ENCODE measurements around the gene ADAMTS18. TPM values are rescaled to one million over a fixed set of nuclear protein-coding genes. Genes with fewer than 3 reads are reported as not detected.
"Not testable (repeated sequence)": the region's sequence is repeated elsewhere in the genome, so short reads cannot be mapped to it uniquely, and the experiment has no call there.

Gene ADAMTS18
- total RNA-seq, 2 experiments from 2014 or later: not detected

GRCh38 chr16:77290451-77291115 is 144.3 kb downstream of the ADAMTS18 start:
- POLR2A ChIA-PET: no interaction called here
- CTCF ChIA-PET: no interaction called here

DNA sequence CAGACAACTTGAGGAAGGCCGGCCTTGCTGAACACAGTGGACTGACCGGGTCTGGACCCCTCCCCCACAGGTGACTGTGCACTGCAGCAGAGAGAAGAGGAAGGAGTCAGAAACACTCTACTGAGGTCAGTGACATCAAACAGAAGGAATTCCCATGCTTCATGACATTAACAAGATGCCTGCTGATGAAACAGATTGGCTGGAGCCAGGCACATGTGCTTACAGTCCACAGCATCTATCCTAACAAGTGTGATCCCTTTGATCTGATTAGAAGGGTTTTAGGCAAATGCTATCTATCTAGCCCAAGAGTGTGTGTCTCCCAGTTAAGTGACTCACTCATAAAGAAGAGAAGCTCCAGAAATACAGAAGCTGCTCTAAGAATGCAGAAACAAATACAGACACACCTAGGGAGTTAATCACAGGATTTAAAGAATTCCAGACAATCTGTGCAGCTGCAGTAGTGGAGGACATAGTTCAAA is 145.5 kb downstream of the ADAMTS18 start:
- ChIA-PET CTCF (no interaction called here), POLR2A (no interaction called here)

DNA sequence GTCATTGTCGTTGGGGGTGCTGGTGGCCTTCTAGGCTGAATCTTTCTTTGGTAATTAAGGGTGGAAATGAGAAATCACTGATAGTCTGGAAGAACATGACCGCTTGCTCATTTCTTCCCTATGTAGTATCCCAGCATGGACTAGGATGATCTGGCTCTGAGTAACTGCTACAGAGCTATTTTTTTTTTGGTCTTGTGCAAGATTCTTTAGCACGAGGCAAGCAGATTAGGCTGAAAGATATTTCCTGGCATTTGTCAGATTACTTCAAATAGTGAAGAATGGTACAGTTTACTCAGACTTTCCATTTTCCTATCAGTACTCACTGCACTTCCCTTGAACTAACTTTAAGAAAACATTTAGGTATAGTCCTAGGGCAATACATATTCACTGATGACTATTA is 146.6 kb downstream of the ADAMTS18 start:
- ChIA-PET POLR2A (no interaction called here), CTCF (no interaction called here)

GRCh38 chr16:77285676-77286075 is 149.2 kb downstream of the ADAMTS18 start:
- CTCF ChIA-PET: no interaction called here
- POLR2A ChIA-PET: no interaction called here

DNA sequence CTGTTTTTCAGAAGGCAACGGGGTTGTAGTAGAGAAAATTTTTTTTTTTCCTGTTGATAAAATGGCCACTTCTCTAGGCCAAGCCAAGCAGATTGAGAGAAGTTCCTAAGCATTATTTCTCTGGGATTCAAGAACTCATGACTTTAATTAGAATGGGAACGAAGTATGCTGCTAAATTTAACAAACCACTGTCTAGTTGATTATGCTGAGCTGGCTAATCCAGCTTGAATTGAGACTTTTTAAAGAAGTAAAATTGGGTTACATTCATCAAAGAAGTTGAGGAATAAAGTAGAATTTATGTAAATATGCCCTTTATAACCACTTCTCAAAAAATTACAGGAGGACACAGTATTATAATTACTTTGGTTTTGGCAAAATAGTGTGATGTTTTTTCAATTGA is 152.5 kb downstream of the ADAMTS18 start:
- ChIA-PET CTCF (no interaction called here), POLR2A (no interaction called here)

DNA sequence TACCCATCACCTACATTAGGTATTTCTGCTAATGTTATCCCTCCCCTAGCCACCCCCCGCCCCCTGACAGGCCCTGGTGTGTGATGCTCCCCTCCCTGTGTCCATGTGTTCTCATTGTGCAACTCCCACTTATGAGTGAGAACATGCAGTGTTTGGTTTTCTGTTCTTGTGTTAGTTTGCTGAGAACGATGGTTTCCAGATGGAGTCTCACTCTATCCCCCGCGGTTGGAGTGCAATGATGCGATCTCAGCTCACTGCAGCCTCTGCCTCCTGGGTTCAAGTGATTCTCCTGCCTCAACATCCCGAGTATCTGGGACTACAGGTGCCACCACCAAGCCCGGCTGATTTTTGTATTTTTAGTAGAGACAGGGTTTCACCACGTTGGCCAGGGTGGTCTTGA is 155.5 kb downstream of the ADAMTS18 start:
- POLR2A ChIA-PET, CTCF ChIA-PET: not testable (repeated sequence)

DNA sequence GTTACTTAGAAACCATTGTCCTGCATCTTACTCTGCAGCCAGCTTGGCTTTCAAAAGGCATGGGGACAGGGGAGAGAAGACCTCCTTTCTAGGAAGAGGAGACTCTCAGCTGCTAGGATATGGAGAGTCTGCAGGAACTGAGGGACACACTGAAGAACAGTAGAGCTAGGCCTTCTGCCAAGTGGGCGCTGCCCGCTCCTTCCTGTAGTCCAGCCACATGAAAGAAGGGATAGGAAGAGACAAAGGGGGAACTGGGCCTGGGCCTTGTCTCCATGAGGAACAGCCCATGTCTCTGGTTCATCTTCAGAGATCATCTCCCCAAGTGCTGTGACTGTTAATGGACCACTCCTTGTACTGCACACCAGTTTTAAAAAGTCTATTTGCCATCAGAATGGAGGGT is 157.3 kb downstream of the ADAMTS18 start:
- ChIA-PET CTCF (interaction anchor here (0.6 kb wide), 1 partner anchor 17 kb away, joined by 3 read pairs; no protein-coding TSS in a partner anchor), POLR2A (no interaction called here)

DNA sequence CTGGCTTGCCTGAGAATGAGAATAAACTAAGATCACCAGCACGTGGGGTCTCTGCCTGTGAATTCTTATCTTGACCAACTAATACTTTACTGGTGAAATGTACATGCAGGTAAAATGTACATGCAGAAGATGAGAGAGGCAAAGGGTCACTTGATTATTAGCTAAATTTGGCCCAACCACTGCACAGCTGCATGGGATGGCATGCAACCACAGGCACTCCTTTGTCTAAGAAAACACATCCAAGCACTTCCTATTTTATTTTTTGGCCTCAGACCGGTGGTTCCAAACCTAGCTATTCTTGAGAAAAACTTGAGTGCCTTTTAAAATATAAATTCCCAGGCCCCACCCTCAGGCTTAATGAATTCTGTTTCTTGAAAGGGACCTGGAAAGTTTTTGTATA is 157.7 kb downstream of the ADAMTS18 start:
- ChIA-PET CTCF (interaction anchor here (0.6 kb wide), 1 partner anchor 17 kb away, joined by 3 read pairs; no protein-coding TSS in a partner anchor), POLR2A (no interaction called here)

GRCh38 chr16:77276661-77277060 is 158.2 kb downstream of the ADAMTS18 start:
- ChIA-PET POLR2A (no interaction called here), CTCF (interaction anchor here (0.6 kb wide), 1 partner anchor 1739 kb away, joined by 3 read pairs; no protein-coding TSS in a partner anchor)

GRCh38 chr16:77275303-77275702 is 159.5 kb downstream of the ADAMTS18 start:
- POLR2A ChIA-PET: not testable (repeated sequence)
- CTCF ChIA-PET: interaction anchor here (0.6 kb wide), 1 partner anchor 75 kb away, joined by 4 read pairs; no protein-coding TSS in a partner anchor

- ChIA-PET POLR2A (no interaction called here), CTCF (no interaction called here)
Observed at GRCh38 chr16:77273815-77274214, 161.0 kb downstream of the ADAMTS18 start.

DNA sequence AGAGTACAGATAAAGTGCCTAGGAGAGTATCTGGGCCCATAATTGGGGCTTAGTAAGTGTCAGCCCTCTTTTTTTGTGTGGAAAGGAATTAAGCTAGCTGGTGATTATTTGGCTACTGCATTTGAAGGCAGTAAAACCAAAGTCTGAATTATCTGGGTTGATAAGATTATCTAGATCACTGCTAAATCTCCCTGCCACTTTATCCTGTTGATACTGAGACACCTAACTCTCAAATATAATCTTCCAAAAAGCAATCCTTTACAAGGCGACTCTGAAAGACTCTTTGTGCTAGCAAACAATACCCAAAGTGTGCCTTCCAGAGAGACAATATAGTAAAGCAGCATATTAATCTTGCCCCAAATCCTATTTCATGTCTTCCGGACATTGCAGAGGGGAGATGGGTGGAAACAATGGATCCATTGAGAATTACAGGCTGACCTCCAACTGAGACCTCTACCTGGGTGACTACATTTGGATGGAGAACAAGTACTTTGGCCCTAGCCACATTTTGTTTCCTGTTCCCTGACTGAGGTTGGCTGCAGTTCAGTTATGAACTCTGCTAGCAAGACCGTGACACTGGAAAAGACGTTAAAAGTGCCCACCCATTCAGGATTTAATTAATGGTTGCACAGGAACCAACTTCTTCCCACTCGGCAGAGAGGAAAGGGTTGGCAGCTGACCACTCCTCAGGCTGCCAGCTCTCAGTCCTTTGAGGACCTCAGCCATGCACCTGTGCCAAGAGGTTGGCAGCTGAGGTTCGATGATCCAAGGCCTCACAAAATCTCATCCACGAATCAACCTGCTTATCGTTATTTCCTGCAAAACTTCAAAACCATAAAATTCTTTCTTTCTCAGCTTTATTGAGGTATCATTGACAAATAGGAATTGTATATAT is 163.1 kb downstream of the ADAMTS18 start:
- ChIA-PET POLR2A (no interaction called here), CTCF (no interaction called here)

- POLR2A ChIA-PET, CTCF ChIA-PET: not testable (repeated sequence)
Observed at GRCh38 chr16:77266185-77266584, 168.6 kb downstream of the ADAMTS18 start.

- CTCF ChIA-PET: no interaction called here
- POLR2A ChIA-PET: no interaction called here
Observed at GRCh38 chr16:77262971-77263370, 171.9 kb downstream of the ADAMTS18 start.

GRCh38 chr16:77250400-77250799 is 184.4 kb downstream of the ADAMTS18 start:
- CTCF ChIA-PET: no interaction called here

DNA sequence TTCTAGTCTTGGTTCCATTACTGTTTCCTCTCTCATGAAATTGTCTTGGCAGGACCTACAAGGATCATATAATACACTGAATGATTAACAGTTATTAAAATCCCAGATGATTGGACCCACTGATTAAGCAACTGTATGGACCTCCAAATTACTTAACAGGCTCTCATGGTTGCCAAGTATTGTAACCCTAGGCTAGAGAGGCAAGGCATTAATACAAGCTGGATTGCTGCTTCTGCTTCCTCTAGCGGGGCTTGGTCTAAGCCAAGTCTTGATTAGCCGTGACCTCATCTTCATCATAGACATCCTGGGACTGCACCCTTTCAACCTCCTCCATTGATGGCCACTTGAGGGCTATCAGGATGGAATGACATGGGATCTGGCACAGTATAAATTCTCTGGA is 188.7 kb downstream of the ADAMTS18 start:
- CTCF ChIA-PET: interaction anchor here (0.7 to 1.4 kb wide), 2 partner anchors 10 to 338 kb away, joined by 3 to 5 read pairs; no protein-coding TSS in a partner anchor
- POLR2A ChIA-PET: no interaction called here

More at GRCh38 chr16:77250400-77250799, 184.4 kb downstream of the ADAMTS18 start:
- POLR2A ChIA-PET: no interaction called here

- POLR2A ChIA-PET, CTCF ChIA-PET: not testable (repeated sequence)
Observed at GRCh38 chr16:77242471-77242870, 192.4 kb downstream of the ADAMTS18 start.

GRCh38 chr16:77238593-77238992 is 196.2 kb downstream of the ADAMTS18 start:
- CTCF ChIA-PET: interaction anchor here (6.9 kb wide), 1 partner anchor 345 kb away, joined by 73 read pairs; no protein-coding TSS in a partner anchor
- POLR2A ChIA-PET: no interaction called here

GRCh38 chr16:77236063-77236511 is 198.7 kb downstream of the ADAMTS18 start:
- POLR2A ChIA-PET: no interaction called here
- CTCF ChIA-PET: interaction anchor here (0.7 to 6.9 kb wide), 6 partner anchors 10 to 735 kb away, joined by 3 to 73 read pairs (median 4); no protein-coding TSS in a partner anchor

GRCh38 chr16:77234611-77235010 is 200.2 kb downstream of the ADAMTS18 start:
- ChIA-PET CTCF (interaction anchor here (6.9 kb wide), 1 partner anchor 349 kb away, joined by 73 read pairs; no protein-coding TSS in a partner anchor), POLR2A (no interaction called here)
